GM23338 (cell line): Measurements from ENCODE around the gene SNX5. TPM values are rescaled to one million over a fixed set of nuclear protein-coding genes. Genes with fewer than 3 reads are reported as not detected.

Source experiments
- ATAC-seq: fragments of 200-7000 bp; cut with Tn5 transposase; 3 replicates; pipeline ENCODE4 v1.9.1; 2020
- DNase-seq: peaks from one replicate; pipeline ENCODE4 v3.0.0-alpha.2; 2015; ENCODE audit warnings: low spot score
- H2AFZ ChIP-seq: fragments of 200-600 bp; sonication (generic); 2 replicates; pipeline ENCODE4 v1.8.0; 2016; ENCODE audit warnings: antibody characterized with exemption, mild to moderate bottlenecking, moderate library complexity
- H3F3A ChIP-seq: fragments of 200-600 bp; sonication (generic); replicated peaks from 2 replicates; pipeline ENCODE4 v1.8.0; 2017; ENCODE audit warnings: antibody characterized with exemption, mixed run types, low read depth
- H3K27ac ChIP-seq: fragments of 200-600 bp; sonication (generic); 2 replicates; pipeline ENCODE4 v1.6.1; 2016; ENCODE audit warnings: low read depth
- H3K27me3 ChIP-seq: fragments of 200-600 bp; sonication (generic); 2 replicates; pipeline ENCODE4 v1.8.0; 2016; ENCODE audit warnings: mild to moderate bottlenecking, mixed run types, moderate library complexity; ENCODE audit not compliant: insufficient read depth
- H3K36me3 ChIP-seq: fragments of 200-600 bp; sonication (generic); 2 replicates; pipeline ENCODE4 v1.8.0; 2016; ENCODE audit warnings: mild to moderate bottlenecking; ENCODE audit not compliant: insufficient read depth
- H3K4me1 ChIP-seq: fragments of 200-600 bp; sonication (generic); 2 replicates; pipeline ENCODE4 v1.8.0; 2016; ENCODE audit warnings: mild to moderate bottlenecking, moderate library complexity; ENCODE audit not compliant: insufficient read depth
- H3K4me2 ChIP-seq: fragments of 200-600 bp; sonication (generic); 2 replicates; pipeline ENCODE4 v1.7.1; 2017; ENCODE audit warnings: mixed run types
- H3K4me3 ChIP-seq: fragments of 200-600 bp; sonication (generic); 2 replicates; pipeline ENCODE4 v1.6.1; 2016; ENCODE audit warnings: mixed run types
- H3K79me2 ChIP-seq: fragments of 200-600 bp; sonication (generic); replicated peaks from 2 replicates; pipeline ENCODE4 v1.8.0; 2017; ENCODE audit warnings: mild to moderate bottlenecking; ENCODE audit not compliant: insufficient read depth
- H3K9me2 ChIP-seq: fragments of 200-600 bp; sonication (generic); 2 replicates; pipeline ENCODE4 v1.8.0; 2017; ENCODE audit not compliant: insufficient read depth
- H4K20me1 ChIP-seq: fragments of 200-600 bp; sonication (generic); replicated peaks from 2 replicates; pipeline ENCODE4 v1.8.0; 2017; ENCODE audit warnings: mild to moderate bottlenecking; ENCODE audit not compliant: insufficient read depth
- H3K27ac Mint-ChIP-seq: 2 replicates; pipeline ENCODE4 v1.8.0; 2020; ENCODE audit warnings: inconsistent platforms, mild to moderate bottlenecking, moderate library complexity, mixed read lengths
- H3K27me3 Mint-ChIP-seq: 3 replicates; pipeline ENCODE4 v1.8.0; 2022; ENCODE audit warnings: low read depth, mild to moderate bottlenecking, moderate library complexity, mixed read lengths, inconsistent platforms; ENCODE audit not compliant: insufficient read depth, poor library complexity
- H3K36me3 Mint-ChIP-seq: 3 replicates; pipeline ENCODE4 v1.8.0; 2021; ENCODE audit warnings: low read depth, mild to moderate bottlenecking, inconsistent platforms, moderate library complexity, mixed read lengths
- H3K4me1 Mint-ChIP-seq: 3 replicates; pipeline ENCODE4 v1.8.0; 2020; ENCODE audit warnings: mild to moderate bottlenecking, inconsistent platforms, mixed read lengths
- H3K4me3 Mint-ChIP-seq: 3 replicates; pipeline ENCODE4 v1.8.0; 2021; ENCODE audit warnings: moderate library complexity, mild to moderate bottlenecking, inconsistent platforms, mixed read lengths
- H3K9me3 Mint-ChIP-seq: 3 replicates; pipeline ENCODE4 v1.8.0; 2020; ENCODE audit warnings: moderate library complexity, mild to moderate bottlenecking, inconsistent platforms, mixed read lengths
- EZH2 ChIP-seq: fragments of 200-600 bp; sonication (generic); IDR thresholded peaks from one replicate; pipeline ENCODE4 v1.8.0; 2017; ENCODE audit warnings: antibody characterized with exemption, mild to moderate bottlenecking, low read depth; ENCODE audit not compliant: unreplicated experiment
- EZH2phosphoT487 ChIP-seq: fragments of 200-600 bp; sonication (generic); IDR thresholded peaks from one replicate; pipeline ENCODE4 v1.8.1; 2018; ENCODE audit warnings: antibody characterized with exemption; ENCODE audit not compliant: unreplicated experiment
- JUNB ChIP-seq: IDR thresholded peaks from one replicate; pipeline ENCODE4 v1.6.1; 2016; ENCODE audit warnings: antibody characterized with exemption; ENCODE audit not compliant: unreplicated experiment
- NANOG ChIP-seq: IDR thresholded peaks from 2 replicates; pipeline ENCODE4 v1.6.1; 2016; ENCODE audit warnings: antibody characterized with exemption, borderline replicate concordance
- POLR2AphosphoS5 ChIP-seq: IDR thresholded peaks from 2 replicates; pipeline ENCODE4 v1.6.1; 2016; ENCODE audit warnings: antibody characterized with exemption, low read depth
- STAT1 ChIP-seq: IDR thresholded peaks from one replicate; pipeline ENCODE4 v1.6.1; 2016; ENCODE audit warnings: antibody characterized with exemption; ENCODE audit not compliant: unreplicated experiment
- ZNF331 ChIP-seq: fragments of 250-450 bp; sonication (Bioruptor Pico); IDR thresholded peaks from 2 replicates; pipeline ENCODE4 v1.5.0; 2020; ENCODE audit warnings: low read depth, mild to moderate bottlenecking, moderate library complexity
- ZNF462 ChIP-seq: fragments of 250-450 bp; sonication (Bioruptor Pico); IDR thresholded peaks from 2 replicates; pipeline ENCODE4 v1.5.0; 2020; ENCODE audit warnings: mild to moderate bottlenecking, moderate library complexity
- polyA plus RNA-seq: library from polyadenylated mRNA; unstranded; fragments of >200 nt; fragmentation: Nextera tagmentation; extraction: Ambion mirVana; gene quantifications from 2 replicates; pipeline ENCODE4 v1.2.1, GENCODE V29; 2016
- total RNA-seq: library from RNA; depleted of rRNA; stranded (reverse); fragments of >200 nt; shearing (Covaris generic); gene quantifications from 2 replicates; pipeline ENCODE4 v1.2.3, GENCODE V29; 2014
- TF ChIP-seq, protein P1 (sequence below), 2 experiments: fragments of 200-600 bp in 1 of 2; sonication (generic) in 1 of 2; conservative IDR thresholded peaks; 2 replicates each; pipeline versions ENCODE4 v1.5.1 to v1.6.1; 2016 to 2017; ENCODE audit warnings: antibody characterized with exemption in 2 of 2, low read depth in 2 of 2, mild to moderate bottlenecking in 2 of 2, moderate library complexity in 1 of 2

The SNX5 gene
- total and polyA plus RNA-seq, 2 experiments from 2014 or later, result 167 to 287 TPM

DNA sequence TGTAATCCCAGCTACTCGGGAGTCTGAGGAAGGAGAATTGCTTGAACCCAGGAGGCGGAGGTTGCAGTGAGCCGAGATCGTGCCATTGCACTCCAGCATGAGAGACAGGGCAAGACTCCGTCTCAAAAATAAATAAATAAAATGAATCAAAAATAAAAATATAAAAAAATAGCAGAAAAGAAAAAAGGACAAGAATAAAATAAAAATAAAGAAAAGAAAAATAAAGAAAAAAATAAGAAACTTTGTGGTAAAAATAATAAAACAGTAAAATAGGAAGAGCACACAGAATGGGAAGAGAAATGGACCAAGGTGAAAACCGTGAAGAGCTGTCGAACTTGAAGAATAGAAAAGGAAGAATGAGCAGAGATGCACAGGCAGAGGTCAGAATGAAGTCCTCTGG lies 63.0 kb downstream of the SNX5 start (continued):
- no peak for TF ChIP-seq EZH2
- TF ChIP-seq POLR2AphosphoS5, result no peak
- no peak for TF ChIP-seq ZNF331 (CRISPR knock-in tag)
- no peak for TF ChIP-seq EZH2phosphoT487

DNA sequence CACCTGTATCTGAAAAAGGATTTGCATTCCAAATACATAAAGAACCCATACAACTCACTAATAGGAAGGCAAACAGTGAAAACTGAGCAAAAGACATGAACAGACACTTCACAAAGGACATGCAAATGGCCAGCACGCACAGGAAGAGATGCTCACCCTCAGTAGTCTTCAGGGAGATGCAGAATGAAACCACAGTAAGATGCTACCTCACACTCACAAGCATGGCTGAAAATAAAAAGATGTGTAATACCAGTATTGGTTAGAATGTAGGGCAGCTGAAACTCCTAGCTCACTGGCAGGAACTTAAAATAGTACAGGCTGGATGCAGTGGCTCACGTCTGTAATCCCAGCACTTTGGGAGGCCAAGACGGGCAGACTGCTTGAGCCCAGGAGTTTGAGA lies 64.6 kb downstream of the SNX5 start:
- Histone ChIP-seq H3K4me3 (no peak overlapping the region), H3K9me2 (no peaks in the 10 kb centered on the region), H3K36me3 (no peaks in the 10 kb centered on the region), H2AFZ (no peak overlapping the region), H4K20me1 (no peaks in the 10 kb centered on the region), H3K79me2 (no peaks in the 10 kb centered on the region), H3K27me3 (no peaks in the 10 kb centered on the region), H3K4me2 (no peak overlapping the region), H3K4me1 (peaks cover 3% of the 10 kb centered on the region; the same call in 1 of the 2 replicates), H3K27ac (no peak overlapping the region), H3F3A (no peaks in the 10 kb centered on the region)
- Mint-ChIP-seq H3K4me1 (peaks cover 17% of the 10 kb centered on the region), H3K27ac (no peak overlapping the region), H3K4me3 (no peak overlapping the region), H3K27me3 (peaks cover 3% of the 10 kb centered on the region), H3K9me3 (no peaks in the 10 kb centered on the region), H3K36me3 (no peaks in the 10 kb centered on the region)
- ATAC-seq, result no peak
- TF ChIP-seq NANOG, result no peak
- no peak for TF ChIP-seq STAT1
- TF ChIP-seq, protein P1, sequence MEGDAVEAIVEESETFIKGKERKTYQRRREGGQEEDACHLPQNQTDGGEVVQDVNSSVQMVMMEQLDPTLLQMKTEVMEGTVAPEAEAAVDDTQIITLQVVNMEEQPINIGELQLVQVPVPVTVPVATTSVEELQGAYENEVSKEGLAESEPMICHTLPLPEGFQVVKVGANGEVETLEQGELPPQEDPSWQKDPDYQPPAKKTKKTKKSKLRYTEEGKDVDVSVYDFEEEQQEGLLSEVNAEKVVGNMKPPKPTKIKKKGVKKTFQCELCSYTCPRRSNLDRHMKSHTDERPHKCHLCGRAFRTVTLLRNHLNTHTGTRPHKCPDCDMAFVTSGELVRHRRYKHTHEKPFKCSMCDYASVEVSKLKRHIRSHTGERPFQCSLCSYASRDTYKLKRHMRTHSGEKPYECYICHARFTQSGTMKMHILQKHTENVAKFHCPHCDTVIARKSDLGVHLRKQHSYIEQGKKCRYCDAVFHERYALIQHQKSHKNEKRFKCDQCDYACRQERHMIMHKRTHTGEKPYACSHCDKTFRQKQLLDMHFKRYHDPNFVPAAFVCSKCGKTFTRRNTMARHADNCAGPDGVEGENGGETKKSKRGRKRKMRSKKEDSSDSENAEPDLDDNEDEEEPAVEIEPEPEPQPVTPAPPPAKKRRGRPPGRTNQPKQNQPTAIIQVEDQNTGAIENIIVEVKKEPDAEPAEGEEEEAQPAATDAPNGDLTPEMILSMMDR (conservative IDR thresholded peaks at IDR 0.05; ENCODE audit: low read depth in 2 of 2), result no peak
- TF ChIP-seq ZNF331 (CRISPR knock-in tag), result no peak
- DNase-seq, result no peak

- Histone ChIP-seq H3K27ac (no peak overlapping the region), H3K4me3 (no peak overlapping the region), H3K36me3 (no peaks in the 10 kb centered on the region), H3K79me2 (no peaks in the 10 kb centered on the region), H3K27me3 (no peaks in the 10 kb centered on the region), H3K4me1 (peaks cover 3% of the 10 kb centered on the region; the same call in 1 of the 2 replicates), H2AFZ (peak overlapping the region; percentile 83; the same call in 1 of the 2 replicates), H3F3A (no peaks in the 10 kb centered on the region), H3K4me2 (no peak overlapping the region), H3K9me2 (no peaks in the 10 kb centered on the region), H4K20me1 (no peaks in the 10 kb centered on the region)
- Mint-ChIP-seq H3K27ac (no peak overlapping the region), H3K4me1 (peaks cover 16% of the 10 kb centered on the region), H3K36me3 (no peaks in the 10 kb centered on the region), H3K9me3 (peaks cover 2% of the 10 kb centered on the region; the same call in 2 of the 3 replicates), H3K27me3 (peaks cover 5% of the 10 kb centered on the region), H3K4me3 (no peak overlapping the region)
- DNase-seq (no peak), ATAC-seq (peak; percentile 57)
- TF ChIP-seq EZH2phosphoT487 (no peak), EZH2 (no peak), ZNF462 (no peak), POLR2AphosphoS5 (no peak), ZNF331 (CRISPR knock-in tag) (no peak), JUNB (no peak)
- TF ChIP-seq, protein P1 (conservative IDR thresholded peaks at IDR 0.05; ENCODE audit: low read depth in 2 of 2), result no peak; a peak in 1 of 4 replicates
Measured at GRCh38 chr20:17902531-17903083, 66.0 kb downstream of the SNX5 start.
